DMS79 (cell line): ENCODE measurements around the gene PDE1A.

ENCODE experiments used
- DNase-seq: peaks from one replicate; lab custom pipeline; 2025; lab: John Stamatoyannopoulos, UW

Gene PDE1A

DNA sequence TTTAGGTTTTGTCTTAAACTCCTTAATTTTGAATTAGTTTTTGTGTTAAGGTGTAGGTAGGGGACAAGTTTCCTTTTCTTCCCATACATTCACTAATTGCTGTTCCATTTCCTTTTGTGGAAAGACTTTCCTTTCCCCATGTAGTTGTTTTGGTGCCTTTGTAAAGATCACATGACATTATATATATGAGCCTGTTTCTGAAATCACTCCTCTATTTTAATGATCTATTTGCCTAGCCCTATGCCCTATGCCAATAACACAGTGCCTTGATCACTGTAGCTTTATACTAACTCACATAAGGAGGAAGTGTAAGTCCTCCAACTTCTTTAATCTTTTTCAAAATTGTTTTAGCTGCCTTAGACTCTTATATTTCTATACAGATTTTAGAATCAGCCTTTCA is 229.3 kb downstream of the PDE1A start:
- no peak for DNase-seq

- no peak for DNase-seq
These were observed 233.5 kb downstream of the PDE1A start for GRCh38 chr2:182193291-182193690.

- DNase-seq, result no peak
These were observed 235.8 kb downstream of the PDE1A start for GRCh38 chr2:182191061-182191460.

DNA sequence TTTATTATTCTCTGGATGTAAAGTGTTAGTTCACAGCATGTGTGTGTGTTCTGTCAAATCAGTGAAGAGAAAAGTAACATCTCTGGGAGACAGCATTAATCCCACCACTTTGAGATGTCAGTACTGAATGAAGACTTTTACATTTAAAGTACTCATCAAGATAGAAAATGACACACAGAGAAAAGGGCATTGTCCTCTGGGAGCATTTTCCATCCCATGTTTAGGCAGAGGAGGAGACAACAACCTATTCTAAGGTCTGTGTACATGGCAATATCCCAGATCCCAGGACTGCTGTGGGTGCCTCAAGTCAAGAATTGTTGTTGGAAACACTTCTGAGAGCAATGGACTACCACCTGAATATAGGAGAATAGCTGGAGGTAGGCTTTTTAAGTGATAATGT is 239.7 kb downstream of the PDE1A start:
- no peak for DNase-seq

- no peak for DNase-seq
These were observed 240.6 kb downstream of the PDE1A start for GRCh38 chr2:182186132-182186735.

GRCh38 chr2:182182436-182182835 is 244.4 kb downstream of the PDE1A start:
- no peak for DNase-seq

GRCh38 chr2:182181381-182181780 is 245.5 kb downstream of the PDE1A start:
- no peak for DNase-seq

DNA sequence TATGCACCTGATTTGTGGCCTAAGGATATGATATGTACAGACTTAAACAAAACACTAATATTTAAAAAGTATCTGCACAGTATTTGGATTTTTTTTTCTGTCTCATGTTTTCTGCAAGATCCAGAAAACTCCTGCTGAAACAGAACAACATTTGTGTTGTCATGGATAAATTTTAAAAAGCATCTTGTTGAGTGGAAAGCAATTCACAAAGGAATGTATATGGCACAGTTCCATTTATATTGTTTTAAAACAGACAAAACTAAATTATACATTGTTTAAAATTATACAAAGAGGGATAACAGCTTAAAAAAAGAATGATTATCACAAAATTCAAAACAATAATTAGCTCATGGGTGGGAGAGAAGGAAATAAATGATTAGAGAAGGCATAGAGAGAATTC is 247.7 kb downstream of the PDE1A start:
- no peak for DNase-seq

DNA sequence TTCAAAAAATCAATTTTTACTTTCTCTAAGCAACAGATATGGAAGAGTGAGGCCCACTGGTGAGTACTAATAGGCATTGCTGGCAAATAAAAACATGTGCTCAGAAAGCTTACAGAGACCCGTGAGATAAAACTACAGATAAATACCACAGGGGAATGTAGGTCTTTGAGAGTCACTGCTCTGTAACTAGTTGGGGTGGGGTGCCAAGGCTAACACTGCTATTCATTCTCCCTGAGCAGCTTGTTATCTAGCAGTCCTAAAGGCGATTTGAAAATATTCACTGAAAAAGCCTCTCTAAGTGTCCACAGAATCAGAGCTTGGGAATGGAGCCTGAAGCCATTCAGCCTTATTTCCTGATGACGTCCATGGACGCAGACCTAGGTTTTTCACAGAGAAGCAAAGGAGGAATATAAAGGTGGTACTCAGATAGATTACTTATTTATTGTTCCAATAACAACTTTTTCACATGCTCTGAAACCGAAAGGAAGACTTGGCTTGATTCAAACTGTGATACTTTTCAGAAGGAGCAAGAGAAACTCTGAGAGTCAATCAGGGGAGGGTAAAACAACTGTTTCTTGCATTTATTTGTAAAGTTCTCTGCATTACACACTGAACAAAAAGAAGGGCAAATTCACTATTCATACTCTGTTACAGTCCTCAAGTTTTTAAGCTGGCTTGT is 252.8 kb downstream of the PDE1A start:
- DNase-seq, result no peak

DNA sequence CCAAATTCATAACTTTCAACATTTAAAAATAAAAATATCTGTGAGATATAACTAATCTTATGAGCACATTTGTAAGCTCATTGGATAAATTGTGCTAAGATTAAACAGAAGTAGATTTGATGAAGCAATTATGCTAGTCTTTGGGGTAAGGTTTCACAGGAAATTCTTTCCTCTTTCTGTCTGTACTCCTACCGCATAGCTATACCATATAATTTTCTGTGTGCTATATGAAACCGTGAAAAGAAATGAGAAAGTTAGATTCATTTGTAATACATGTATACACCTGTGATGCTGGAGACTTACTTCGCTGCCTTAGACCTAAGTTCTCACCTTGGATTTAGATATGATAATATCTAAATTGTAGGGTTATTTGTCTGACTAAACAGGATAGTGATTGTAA is 256.5 kb downstream of the PDE1A start:
- no peak for DNase-seq

GRCh38 chr2:182167882-182168281 is 259.0 kb downstream of the PDE1A start:
- no peak for DNase-seq

GRCh38 chr2:182166841-182167240 is 260.0 kb downstream of the PDE1A start:
- no peak for DNase-seq

DNA sequence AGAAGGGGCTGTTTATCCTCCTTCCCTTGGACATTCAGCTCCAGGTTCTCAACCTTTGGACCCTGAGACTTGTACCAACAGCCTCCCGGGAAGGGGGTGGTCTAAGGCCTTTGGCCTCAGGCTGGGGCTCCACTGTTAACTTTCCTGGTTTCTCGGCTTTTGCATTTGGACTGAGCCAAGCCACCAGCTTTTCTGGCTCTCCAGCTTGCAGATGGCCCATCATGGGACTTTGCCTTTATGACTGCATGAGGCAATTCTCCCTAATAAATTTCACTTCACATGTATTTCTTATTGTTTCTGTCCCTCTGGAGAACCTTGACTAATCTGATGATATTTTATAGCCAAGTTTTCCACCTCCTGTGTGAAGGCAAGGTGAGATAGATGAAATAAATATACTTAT is 260.4 kb downstream of the PDE1A start:
- no peak for DNase-seq

DNA sequence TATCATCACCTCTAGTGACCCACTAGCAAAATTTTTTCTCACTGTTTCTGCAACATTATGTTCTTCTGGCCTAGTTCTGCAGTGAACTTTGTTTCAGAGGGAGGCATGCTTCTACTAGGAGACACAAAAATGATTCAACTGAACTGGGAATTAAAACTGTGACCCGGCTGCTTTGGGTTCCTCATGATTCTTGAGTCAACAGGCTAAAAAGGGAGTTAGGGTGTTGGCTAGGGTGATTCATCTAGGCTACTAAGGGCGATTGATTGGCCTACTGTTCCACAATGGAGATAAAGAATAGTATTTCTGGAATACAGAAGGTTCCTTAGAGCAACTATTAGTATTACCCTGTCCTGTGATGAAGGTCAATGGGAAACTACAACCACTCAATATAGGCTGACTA is 261.6 kb downstream of the PDE1A start:
- DNase-seq, result no peak

GRCh38 chr2:182164686-182165085 is 262.1 kb downstream of the PDE1A start:
- no peak for DNase-seq

DNA sequence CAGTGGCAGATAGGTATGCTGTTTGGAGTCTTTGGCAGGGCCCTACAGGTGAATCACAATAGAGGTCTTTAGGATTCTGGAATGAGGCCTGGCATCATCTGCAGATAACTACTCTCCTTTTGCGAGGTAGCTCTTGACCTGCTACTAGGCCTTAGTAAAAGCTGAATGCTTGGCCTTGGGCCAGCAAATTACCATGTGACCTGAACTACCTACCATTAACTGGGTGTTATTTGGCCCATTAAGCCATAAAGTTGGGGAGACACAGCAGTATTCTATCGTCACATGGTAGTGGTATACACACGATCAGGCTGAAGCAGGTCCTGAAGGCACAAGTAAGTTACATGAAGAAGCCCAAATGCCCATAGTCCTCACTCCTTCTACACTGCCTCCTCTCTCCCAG is 263.0 kb downstream of the PDE1A start:
- no peak for DNase-seq

DNA sequence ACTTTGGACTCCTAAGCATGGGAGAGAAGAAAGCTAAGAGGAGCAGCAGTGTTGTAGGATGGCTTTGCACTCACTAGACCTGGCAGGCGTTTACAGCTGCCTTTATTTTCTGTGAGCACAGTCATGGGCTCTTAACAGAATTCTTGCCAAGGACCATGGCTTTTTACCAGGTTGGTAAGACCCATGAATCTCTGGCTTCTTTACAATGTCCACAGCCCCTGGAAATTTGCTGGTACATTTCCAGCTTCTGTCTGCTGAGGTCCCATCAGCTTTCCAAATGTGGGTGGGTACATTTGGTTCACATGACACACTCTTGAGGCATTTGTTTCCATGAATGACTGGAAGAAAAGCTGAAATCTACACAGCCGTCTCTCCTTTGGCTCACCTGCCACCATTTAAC is 278.5 kb downstream of the PDE1A start:
- DNase-seq, result no peak

DNA sequence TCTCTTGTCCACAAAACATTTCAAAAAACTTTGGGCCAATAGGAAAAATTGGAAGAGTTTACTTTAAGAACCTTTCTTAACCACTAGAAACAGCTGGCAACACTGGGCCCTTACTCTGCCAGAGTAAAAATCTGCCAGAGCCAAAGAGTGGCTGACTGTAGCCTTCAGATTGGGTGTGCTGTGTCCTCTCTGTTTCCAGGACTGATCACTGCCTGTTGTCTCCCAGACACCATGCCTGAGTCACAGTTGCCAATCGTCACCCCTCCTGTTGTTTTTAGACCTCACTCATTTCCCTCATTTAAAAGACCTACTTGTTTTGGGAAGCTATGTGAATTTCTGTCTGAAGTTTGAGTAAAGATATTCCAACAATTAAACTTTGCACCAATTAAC is 282.1 kb downstream of the PDE1A start:
- no peak for DNase-seq

DNA sequence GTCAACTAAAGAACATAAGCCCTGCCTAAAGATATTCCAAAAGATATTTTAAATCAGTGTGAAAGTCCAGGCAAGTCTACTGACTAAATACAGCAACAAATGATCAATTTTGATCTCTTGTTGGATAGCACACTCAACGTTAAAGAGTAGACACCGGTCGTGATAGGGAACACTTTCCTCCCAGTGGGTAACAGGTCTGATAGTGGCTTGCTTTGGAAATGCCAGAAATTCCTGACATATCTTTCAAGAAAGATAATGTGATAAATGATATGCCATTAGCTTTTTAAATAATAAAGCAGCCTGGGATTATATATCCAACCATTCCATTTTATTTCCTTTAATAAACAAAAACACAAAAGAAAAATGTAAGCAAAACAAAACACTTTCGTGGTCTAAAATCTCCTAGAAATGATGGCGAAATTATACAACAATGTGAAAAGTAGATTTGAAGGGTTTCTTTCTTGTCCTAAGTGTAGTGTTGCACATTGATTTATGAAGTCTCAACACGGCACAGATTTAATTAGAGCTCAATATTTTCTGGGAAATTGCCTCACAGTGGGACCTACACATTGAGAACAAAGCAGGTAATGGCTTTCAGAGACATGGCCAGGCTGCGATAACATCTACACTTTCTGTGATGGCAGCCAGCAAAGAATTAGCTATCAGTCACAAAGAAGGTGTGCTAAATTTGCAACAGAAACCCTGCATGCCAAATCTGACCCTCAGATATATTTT is 282.6 kb downstream of the PDE1A start:
- DNase-seq, result no peak

DNA sequence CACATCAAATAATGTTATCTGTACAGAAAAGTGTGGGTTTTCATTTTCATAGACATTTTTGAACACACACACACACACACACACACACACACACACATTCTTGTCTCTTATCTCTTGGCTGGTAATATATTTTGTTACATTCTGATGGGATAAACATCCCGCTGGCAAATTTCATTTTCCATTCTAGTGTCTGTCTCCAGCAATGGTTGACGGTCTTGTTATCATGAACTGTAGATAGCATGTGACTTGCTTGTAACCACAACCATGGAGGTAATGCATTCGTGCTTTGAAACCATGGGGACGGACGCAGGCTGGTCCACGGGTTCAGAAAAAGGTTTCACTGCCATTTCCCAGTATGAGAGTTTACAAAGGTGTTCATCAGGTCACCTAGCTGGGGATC is 284.8 kb downstream of the PDE1A start:
- no peak for DNase-seq

DNA sequence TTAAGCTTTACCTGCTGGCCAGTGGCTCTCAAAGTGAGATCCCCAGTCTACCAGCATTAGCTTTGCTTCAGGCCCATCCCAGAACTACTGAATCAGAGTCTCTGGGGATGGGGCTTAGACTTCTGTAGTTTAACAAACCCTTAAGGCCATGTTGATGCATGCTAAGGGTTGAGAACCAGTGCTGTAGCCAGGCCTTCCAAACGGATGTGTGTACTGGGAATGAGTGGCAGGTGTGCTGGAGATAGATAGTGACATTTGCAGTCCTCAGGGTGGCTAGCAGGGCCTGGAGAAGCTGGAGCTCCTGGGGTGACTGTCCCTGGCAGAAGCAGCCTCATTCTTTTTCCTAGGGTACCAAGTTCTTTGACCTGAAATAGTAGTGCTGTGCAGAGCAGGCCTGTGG is 292.6 kb downstream of the PDE1A start:
- no peak for DNase-seq

GRCh38 chr2:182133195-182133891 is 293.5 kb downstream of the PDE1A start:
- no peak for DNase-seq

DNA sequence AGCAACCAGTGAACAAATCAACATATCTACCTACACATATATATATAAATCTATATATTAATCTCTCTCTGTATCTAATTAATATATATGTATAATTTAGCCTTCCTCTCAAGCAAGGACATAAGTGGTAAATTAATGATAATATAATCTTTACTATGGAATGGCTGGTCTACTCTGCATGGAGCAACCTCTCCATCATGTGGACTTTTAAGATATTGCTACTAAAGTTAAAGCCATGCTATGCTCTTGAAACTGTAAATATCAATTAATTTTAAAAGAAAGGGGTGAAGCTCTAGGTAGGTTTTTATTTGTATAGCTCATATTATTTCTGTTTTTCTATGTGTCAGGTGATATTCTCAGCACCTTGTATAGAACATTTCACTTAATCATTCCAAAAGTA is 294.2 kb downstream of the PDE1A start:
- DNase-seq, result no peak
